ENCODE measurements around the gene FHOD3. TPM values are rescaled to one million over a fixed set of nuclear protein-coding genes. Genes with fewer than 3 reads are reported as not detected.
"Not testable (repeated sequence)": the region's sequence is repeated elsewhere in the genome, so short reads cannot be mapped to it uniquely, and the experiment has no call there.

The FHOD3 gene
- total RNA-seq, 1 experiment from 2014 or later: 10.6 TPM

- no peak overlapping the region for H3K4me2 ChIP-seq
- H2AFZ ChIP-seq: no peak overlapping the region
- H3K27ac ChIP-seq: no peak overlapping the region
- POLR2A ChIA-PET (ENCODE audit: unreplicated experiment): no interaction called here
- no peaks in the 10 kb centered on the region for H3K27me3 ChIP-seq (ENCODE audit: insufficient read depth, low read depth)
- H3K79me2 ChIP-seq (ENCODE audit: low read depth): no peaks in the 10 kb centered on the region
- no peaks in the 10 kb centered on the region for H3K9me2 ChIP-seq (ENCODE audit: insufficient read depth)
- H3K4me3 ChIP-seq: no peak overlapping the region
- intact Hi-C loops (cut with micrococcal nuclease; ENCODE audit: unreplicated experiment): no loop called here
- BruUV-seq (replicated peaks): no TSS peak
- no peaks in the 10 kb centered on the region for H4K20me1 ChIP-seq (ENCODE audit: insufficient read depth)
- no peaks in the 10 kb centered on the region for H3K9me3 ChIP-seq (ENCODE audit: insufficient read depth, low read depth)
- H3K4me1 ChIP-seq (replicated peaks; ENCODE audit: insufficient read depth): peaks cover 5% of the 10 kb centered on the region; the same call in 1 of the 2 replicates
- TF ChIP-seq CTCF (conservative IDR thresholded peaks at IDR 0.05) (no peak), EZH2 (IDR thresholded peaks at IDR 0.05; ENCODE audit: low read depth) (no peak)
- no peak for DNase-seq
- H3F3A ChIP-seq (ENCODE audit: insufficient read depth, low read depth): no peaks in the 10 kb centered on the region
- H3K36me3 ChIP-seq (ENCODE audit: low read depth): no peaks in the 10 kb centered on the region
- CTCF ChIA-PET: no interaction called here
These were observed 463.7 kb downstream of the FHOD3 start for GRCh38 chr18:36761186-36761698.

DNA sequence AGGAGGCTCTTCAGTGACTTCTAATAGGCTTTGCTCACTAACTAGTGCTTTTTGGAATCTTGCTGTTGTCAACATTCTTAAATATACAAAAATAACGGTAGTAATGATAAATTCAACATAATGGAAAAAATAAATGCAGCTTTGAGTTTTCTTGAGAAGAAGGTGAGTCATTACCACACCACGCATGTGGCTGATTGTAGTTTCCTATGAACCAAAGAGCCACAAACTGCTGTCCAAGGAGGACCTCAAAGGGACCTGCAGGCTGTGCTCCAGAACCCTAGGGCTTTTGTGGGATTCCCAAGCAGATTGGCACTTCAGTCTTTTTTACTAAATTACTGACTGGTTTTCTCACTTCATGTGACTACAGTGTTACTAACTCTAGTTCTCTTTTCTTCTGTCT, 464.6 kb downstream of the FHOD3 start:
- intact Hi-C loops (cut with micrococcal nuclease; ENCODE audit: unreplicated experiment): no loop called here
- H3K4me2 ChIP-seq: no peak overlapping the region
- no peaks in the 10 kb centered on the region for H3K9me2 ChIP-seq (ENCODE audit: insufficient read depth)
- ChIA-PET CTCF (no interaction called here), POLR2A (ENCODE audit: unreplicated experiment) (no interaction called here)
- no peak overlapping the region for H3K4me3 ChIP-seq
- TF ChIP-seq EZH2 (IDR thresholded peaks at IDR 0.05; ENCODE audit: low read depth) (no peak), CTCF (conservative IDR thresholded peaks at IDR 0.05) (no peak)
- no peaks in the 10 kb centered on the region for H3K9me3 ChIP-seq (ENCODE audit: insufficient read depth, low read depth)
- H2AFZ ChIP-seq: no peak overlapping the region
- no peaks in the 10 kb centered on the region for H3K4me1 ChIP-seq (replicated peaks; ENCODE audit: insufficient read depth)
- H4K20me1 ChIP-seq (ENCODE audit: insufficient read depth): no peaks in the 10 kb centered on the region
- BruUV-seq (replicated peaks): no TSS peak
- H3K79me2 ChIP-seq (ENCODE audit: low read depth): no peaks in the 10 kb centered on the region
- H3K27ac ChIP-seq: no peak overlapping the region
- no peaks in the 10 kb centered on the region for H3K27me3 ChIP-seq (ENCODE audit: insufficient read depth, low read depth)
- no peak for DNase-seq
- H3K36me3 ChIP-seq (ENCODE audit: low read depth): no peaks in the 10 kb centered on the region
- no peaks in the 10 kb centered on the region for H3F3A ChIP-seq (ENCODE audit: insufficient read depth, low read depth)

GRCh38 chr18:36762965-36763364, 465.5 kb downstream of the FHOD3 start:
- H3K79me2 ChIP-seq (ENCODE audit: low read depth); H3K4me2 ChIP-seq; H3K27ac ChIP-seq; POLR2A ChIA-PET (ENCODE audit: unreplicated experiment); intact Hi-C loops (cut with micrococcal nuclease; ENCODE audit: unreplicated experiment); H3K9me3 ChIP-seq (ENCODE audit: insufficient read depth, low read depth); H3K36me3 ChIP-seq (ENCODE audit: low read depth); H4K20me1 ChIP-seq (ENCODE audit: insufficient read depth); H3K4me1 ChIP-seq (replicated peaks; ENCODE audit: insufficient read depth); CTCF ChIA-PET; DNase-seq; H3K9me2 ChIP-seq (ENCODE audit: insufficient read depth); H2AFZ ChIP-seq; H3F3A ChIP-seq (ENCODE audit: insufficient read depth, low read depth); H3K4me3 ChIP-seq; H3K27me3 ChIP-seq (ENCODE audit: insufficient read depth, low read depth); BruUV-seq (replicated peaks): not testable (repeated sequence)

- no peaks in the 10 kb centered on the region for H3K36me3 ChIP-seq (ENCODE audit: low read depth)
- intact Hi-C loops (cut with micrococcal nuclease; ENCODE audit: unreplicated experiment): no loop called here
- POLR2A ChIA-PET (ENCODE audit: unreplicated experiment): no interaction called here
- H3F3A ChIP-seq (ENCODE audit: insufficient read depth, low read depth): no peaks in the 10 kb centered on the region
- no peak for DNase-seq
- CTCF ChIA-PET: no interaction called here
- no peak overlapping the region for H3K4me2 ChIP-seq
- no peak overlapping the region for H3K27ac ChIP-seq
- H3K4me3 ChIP-seq: no peak overlapping the region
- no peaks in the 10 kb centered on the region for H4K20me1 ChIP-seq (ENCODE audit: insufficient read depth)
- no peaks in the 10 kb centered on the region for H3K9me3 ChIP-seq (ENCODE audit: insufficient read depth, low read depth)
- BruUV-seq (replicated peaks): no TSS peak
- H3K27me3 ChIP-seq (ENCODE audit: insufficient read depth, low read depth): no peaks in the 10 kb centered on the region
- no peaks in the 10 kb centered on the region for H3K79me2 ChIP-seq (ENCODE audit: low read depth)
- no peaks in the 10 kb centered on the region for H3K4me1 ChIP-seq (replicated peaks; ENCODE audit: insufficient read depth)
- H3K9me2 ChIP-seq (ENCODE audit: insufficient read depth): no peaks in the 10 kb centered on the region
- TF ChIP-seq EZH2 (IDR thresholded peaks at IDR 0.05; ENCODE audit: low read depth) (no peak), CTCF (conservative IDR thresholded peaks at IDR 0.05) (no peak)
- H2AFZ ChIP-seq: no peak overlapping the region
These were observed 469.3 kb downstream of the FHOD3 start for GRCh38 chr18:36766836-36767235.

Data from PC-9 (cell line).